Lower lobe of right lung (tissue), 2 donors: ENCODE results near the gene SLFN12. TPM values are rescaled to one million over a fixed set of nuclear protein-coding genes. Genes with fewer than 3 reads are reported as not detected.

Experiments used
- ATAC-seq, 2 donors: fragments of 200-7000 bp; cut with Tn5 transposase; one replicate each; pipeline ENCODE4 v1.9.1; 2020 to 2022; ENCODE audit warnings: mild to moderate bottlenecking in 2 of 2, moderate library complexity in 2 of 2
- DNase-seq: peaks from one replicate; pipeline ENCODE4 v3.0.0-alpha.2; 2020
- H3K27ac ChIP-seq: fragments of 200-600 bp; one replicate; pipeline ENCODE4 v1.8.0; 2022
- H3K27me3 ChIP-seq: fragments of 200-600 bp; one replicate; pipeline ENCODE4 v1.8.0; 2022; ENCODE audit warnings: low read depth
- H3K36me3 ChIP-seq: fragments of 200-600 bp; one replicate; pipeline ENCODE4 v1.8.0; 2022; ENCODE audit warnings: mild to moderate bottlenecking
- H3K4me1 ChIP-seq: fragments of 200-600 bp; one replicate; pipeline ENCODE4 v1.8.0; 2022
- H3K4me3 ChIP-seq: fragments of 200-600 bp; one replicate; pipeline ENCODE4 v1.8.0; 2022; ENCODE audit warnings: mild to moderate bottlenecking
- H3K9me3 ChIP-seq: fragments of 200-600 bp; one replicate; pipeline ENCODE4 v1.8.0; 2022
- intact Hi-C: fragments of 100-400 bp; cut with DNase I; formaldehyde crosslinking; loops from one replicate; pipeline ENCODE4 v1.11.0; 2022
- long read RNA-seq: library from polyadenylated mRNA; unstranded; transcript quantifications from one replicate; pipeline ENCODE4 v2.0.0, GENCODE V29; 2021
- total RNA-seq: library from RNA; stranded (reverse); fragmentation: NEBNext Ultra II Directional; extraction: Animal tissue kit (Norgen Biotek cat#: 25700); gene quantifications from one replicate; pipeline ENCODE4 v1.2.1, GENCODE V29; 2021
- TF ChIP-seq, protein P1 (sequence below): fragments of 200-600 bp; IDR thresholded peaks from one replicate; pipeline ENCODE4 v1.8.0; 2022; ENCODE audit warnings: antibody characterized with exemption, mild to moderate bottlenecking
- donor health status: DM: no; HTN: yes; CAD: no; lungs with severe emphysema.

The SLFN12 gene
- total RNA-seq, result 16.7 TPM
- long read RNA-seq, partial matches to known transcripts, result 0 of 8 reads
- long read RNA-seq, other reads (novel, unspliced or antisense), result 4 of 8 reads

DNA sequence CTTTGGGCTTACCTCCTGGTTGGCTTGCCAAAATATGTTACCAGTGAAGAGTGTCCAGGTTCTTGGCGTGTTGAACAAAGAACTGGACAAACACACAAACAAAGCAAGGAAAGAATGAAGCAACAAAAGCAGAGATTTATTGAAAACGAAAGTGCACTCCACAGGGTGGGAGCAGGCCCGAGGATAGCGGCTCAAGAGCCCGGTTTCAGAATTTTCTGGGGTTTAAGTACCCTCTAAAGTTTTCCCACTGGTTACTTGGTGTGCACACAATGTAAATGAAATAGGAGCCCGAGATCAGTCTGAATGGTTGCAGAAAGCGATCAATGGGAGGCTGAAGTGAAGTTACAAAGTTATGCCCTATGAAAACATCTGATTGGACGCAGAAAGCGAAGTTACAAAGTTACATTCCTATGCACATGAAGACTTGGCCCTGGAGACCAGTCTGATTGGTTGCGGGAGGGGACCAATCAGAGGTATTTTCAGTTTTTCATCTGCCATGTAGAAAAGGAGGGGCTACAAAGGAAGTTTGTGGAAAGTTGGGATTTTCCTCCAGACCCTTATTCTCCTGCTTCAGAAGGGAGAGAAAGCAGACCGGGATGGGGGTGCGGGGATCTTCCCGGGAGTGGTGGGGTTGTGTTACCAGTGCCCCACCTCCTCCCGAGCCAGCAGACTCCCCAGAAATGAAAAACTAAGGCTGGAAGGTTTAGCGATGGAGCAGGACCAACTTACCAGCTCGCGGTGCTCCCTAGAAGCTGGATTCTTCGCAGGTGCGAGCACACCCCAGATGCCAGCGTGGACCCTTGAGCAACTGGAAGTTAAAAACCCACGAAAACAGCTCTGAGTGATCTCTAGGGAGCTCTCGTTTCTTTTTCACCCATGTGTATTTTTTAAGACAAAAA lies at the start of gene SLFN12:
Gene SLFN12, minus strand, starts transcription at position 325 of the 899 bp plus-strand sequence. CDS start 9,472 bp downstream, outside the sequence.
- peak; percentile 92 to 95 for ATAC-seq
- H3K9me3 ChIP-seq, result no peaks in the 10 kb centered on the region
- DNase-seq, result peak; percentile 62
- TF ChIP-seq, protein P1, sequence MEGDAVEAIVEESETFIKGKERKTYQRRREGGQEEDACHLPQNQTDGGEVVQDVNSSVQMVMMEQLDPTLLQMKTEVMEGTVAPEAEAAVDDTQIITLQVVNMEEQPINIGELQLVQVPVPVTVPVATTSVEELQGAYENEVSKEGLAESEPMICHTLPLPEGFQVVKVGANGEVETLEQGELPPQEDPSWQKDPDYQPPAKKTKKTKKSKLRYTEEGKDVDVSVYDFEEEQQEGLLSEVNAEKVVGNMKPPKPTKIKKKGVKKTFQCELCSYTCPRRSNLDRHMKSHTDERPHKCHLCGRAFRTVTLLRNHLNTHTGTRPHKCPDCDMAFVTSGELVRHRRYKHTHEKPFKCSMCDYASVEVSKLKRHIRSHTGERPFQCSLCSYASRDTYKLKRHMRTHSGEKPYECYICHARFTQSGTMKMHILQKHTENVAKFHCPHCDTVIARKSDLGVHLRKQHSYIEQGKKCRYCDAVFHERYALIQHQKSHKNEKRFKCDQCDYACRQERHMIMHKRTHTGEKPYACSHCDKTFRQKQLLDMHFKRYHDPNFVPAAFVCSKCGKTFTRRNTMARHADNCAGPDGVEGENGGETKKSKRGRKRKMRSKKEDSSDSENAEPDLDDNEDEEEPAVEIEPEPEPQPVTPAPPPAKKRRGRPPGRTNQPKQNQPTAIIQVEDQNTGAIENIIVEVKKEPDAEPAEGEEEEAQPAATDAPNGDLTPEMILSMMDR, result no peak
- H3K4me3 ChIP-seq, result peak within 1 kb of the TSS; percentile 67
- intact Hi-C loops, result no loop called here
- H3K27ac ChIP-seq, result peak within 1 kb of the TSS; percentile 84
- H3K4me1 ChIP-seq, result peaks cover 24% of the 10 kb centered on the region
- H3K27me3 ChIP-seq, result no peaks in the 10 kb centered on the region
- H3K36me3 ChIP-seq, result no peaks in the 10 kb centered on the region

GRCh38 chr17:35479271-35479670 lies 47.0 kb upstream of the SLFN12 start:
- Histone ChIP-seq H3K36me3 (no peaks in the 10 kb centered on the region), H3K4me1 (no peaks in the 10 kb centered on the region), H3K9me3 (no peaks in the 10 kb centered on the region), H3K27ac (no peak overlapping the region), H3K4me3 (no peak overlapping the region), H3K27me3 (no peaks in the 10 kb centered on the region)
- no peak for ATAC-seq
- intact Hi-C loops, result no loop called here
- TF ChIP-seq, protein P1, result no peak
- no peak for DNase-seq

DNA sequence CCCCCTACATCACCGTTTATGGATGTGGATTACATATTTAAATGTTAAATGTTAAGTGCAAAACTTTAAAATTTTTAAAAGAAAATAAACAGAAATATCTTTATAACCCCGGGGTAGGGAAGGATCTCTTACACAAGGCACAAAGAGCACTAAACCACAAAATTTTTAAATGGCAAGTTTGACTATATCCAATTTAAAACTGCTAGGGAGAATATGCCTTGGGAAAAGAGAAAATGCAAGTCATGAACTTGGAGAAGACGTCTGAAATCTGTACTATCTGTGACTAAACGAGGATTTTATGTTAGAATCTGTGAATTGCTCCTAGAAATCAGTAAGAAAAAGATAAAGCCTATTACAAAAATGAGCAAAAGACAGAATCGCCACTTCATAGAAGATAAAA lies 44.9 kb upstream of the SLFN12 start:
- TF ChIP-seq, protein P1, result no peak
- intact Hi-C loops, result no loop called here

DNA sequence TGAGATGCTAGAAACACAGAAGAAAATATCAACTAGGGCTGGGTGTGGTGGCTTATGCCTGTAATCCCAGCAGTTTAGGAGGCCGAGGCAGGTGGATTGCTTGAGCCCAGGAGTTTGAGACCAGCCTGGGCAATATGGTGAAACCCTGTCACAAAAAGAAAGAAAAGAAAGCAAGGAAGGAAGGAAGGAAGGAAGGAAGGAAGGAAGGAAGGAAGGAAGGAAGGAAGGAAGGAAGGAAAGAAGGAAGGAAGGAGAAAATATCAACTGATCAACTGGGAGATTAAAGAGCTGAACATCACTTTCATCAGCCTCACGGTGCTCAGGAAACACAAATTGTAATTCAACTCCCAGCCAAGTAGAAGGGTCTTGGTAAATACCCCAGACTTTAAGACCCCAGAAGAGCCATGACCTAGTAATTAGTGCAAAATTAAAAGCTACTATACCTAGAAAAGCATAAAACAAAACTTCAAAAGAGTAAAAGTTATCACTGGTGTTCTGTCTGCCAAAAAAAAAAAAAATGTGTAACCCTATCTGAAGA lies 44.1 kb upstream of the SLFN12 start:
- H3K4me1 ChIP-seq, result no peaks in the 10 kb centered on the region
- TF ChIP-seq, protein P1, result no peak
- H3K27me3 ChIP-seq, result no peaks in the 10 kb centered on the region
- no peak overlapping the region for H3K27ac ChIP-seq
- intact Hi-C loops, result no loop called here
- DNase-seq (no peak), ATAC-seq (no peak)
- H3K36me3 ChIP-seq, result no peaks in the 10 kb centered on the region
- H3K9me3 ChIP-seq, result no peaks in the 10 kb centered on the region
- H3K4me3 ChIP-seq, result no peak overlapping the region

More for the DNA sequence above, 44.9 kb upstream of the SLFN12 start:
- Histone ChIP-seq H3K27ac (no peak overlapping the region), H3K9me3 (no peaks in the 10 kb centered on the region), H3K27me3 (no peaks in the 10 kb centered on the region), H3K36me3 (no peaks in the 10 kb centered on the region), H3K4me3 (no peak overlapping the region), H3K4me1 (no peaks in the 10 kb centered on the region)
- ATAC-seq (no peak), DNase-seq (no peak)

- no peaks in the 10 kb centered on the region for H3K27me3 ChIP-seq
- no peak for DNase-seq
- intact Hi-C loops, result no loop called here
- no peak overlapping the region for H3K4me3 ChIP-seq
- no peaks in the 10 kb centered on the region for H3K36me3 ChIP-seq
- TF ChIP-seq, protein P1, result no peak
- H3K27ac ChIP-seq, result no peak overlapping the region
- no peaks in the 10 kb centered on the region for H3K4me1 ChIP-seq
- no peaks in the 10 kb centered on the region for H3K9me3 ChIP-seq
- ATAC-seq, result no peak
Observed at GRCh38 chr17:35468475-35468874, 36.2 kb upstream of the SLFN12 start.
